ENCODE results near the gene LILRB2. TPM values are rescaled to one million over a fixed set of nuclear protein-coding genes. Genes with fewer than 3 reads are reported as not detected.
"Not testable (repeated sequence)": the region's sequence is repeated elsewhere in the genome, so short reads cannot be mapped to it uniquely, and the experiment has no call there.

The LILRB2 gene
- total RNA-seq, 6 experiments from 2014 or later: 1.6 to 9.8 (median 3.0) TPM

DNA sequence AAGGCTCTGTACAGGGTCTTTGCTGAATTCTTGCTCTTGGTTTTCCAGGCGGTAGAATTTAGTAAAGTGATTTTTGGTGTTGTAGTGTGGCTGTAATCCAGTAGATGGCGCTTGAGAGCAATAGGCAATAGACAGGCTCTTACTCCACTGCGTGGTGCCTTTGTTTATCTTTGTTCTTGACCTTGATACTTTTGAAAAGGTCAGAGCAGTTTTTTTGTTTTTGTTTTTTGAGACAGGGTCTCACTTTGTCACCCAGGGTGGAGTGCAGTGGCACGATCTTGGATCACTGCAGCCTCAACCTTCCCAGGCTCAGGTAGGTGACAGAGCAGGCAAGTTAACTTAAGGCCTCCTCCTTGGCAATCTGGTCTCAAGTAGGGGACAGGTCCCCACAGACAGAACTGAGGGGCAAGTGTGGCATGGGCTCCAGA, 44.3 kb upstream of the LILRB2 start:
- intact Hi-C loops (cut with DNase I): no loop called here
- Histone ChIP-seq H3K27me3 (no peaks in the 10 kb centered on the region), H3K9me3 (no peaks in the 10 kb centered on the region), H3K27ac (no peak overlapping the region), H3K4me1 (no peaks in the 10 kb centered on the region), H3K4me3 (no peak overlapping the region), H3K36me3 (no peaks in the 10 kb centered on the region)
- TF ChIP-seq POLR2A (IDR thresholded peaks at IDR 0.05) (no peak), CTCF (IDR thresholded peaks at IDR 0.05) (peak; percentile 64 to 86 (median 73))
- DNase-seq: peak in 1 of 3 donors; percentile 39
- ATAC-seq: peak; percentile 59 to 83 (median 62)
- 5% methylated on average over 4 of the region's 4 CpGs for WGBS (ENCODE audit: insufficient coverage, low coverage, low lambda C conversion rate, missing lambda C conversion rate)

- Histone ChIP-seq H3K36me3 (no peaks in the 10 kb centered on the region), H3K27me3 (no peaks in the 10 kb centered on the region), H3K4me3 (no peak overlapping the region), H3K9me3 (no peaks in the 10 kb centered on the region), H3K4me1 (no peaks in the 10 kb centered on the region), H3K27ac (no peak overlapping the region)
- DNase-seq (no peak), ATAC-seq (no peak)
- 19% methylated on average over 3 of the region's 3 CpGs for WGBS (ENCODE audit: insufficient coverage, low coverage, low lambda C conversion rate, missing lambda C conversion rate)
- intact Hi-C loops (cut with DNase I): no loop called here
- TF ChIP-seq POLR2A (IDR thresholded peaks at IDR 0.05) (no peak), CTCF (IDR thresholded peaks at IDR 0.05) (no peak)
Observed at GRCh38 chr19:54324071-54324470, 43.2 kb upstream of the LILRB2 start.

GRCh38 chr19:54322934-54323333, 42.0 kb upstream of the LILRB2 start:
- H3K9me3 ChIP-seq; H3K36me3 ChIP-seq; ATAC-seq; H3K27ac ChIP-seq; H3K4me3 ChIP-seq; intact Hi-C loops (cut with DNase I); H3K27me3 ChIP-seq; H3K4me1 ChIP-seq: not testable (repeated sequence)
- peak in 2 of 4 donors; percentile 9 to 17 for TF ChIP-seq CTCF (IDR thresholded peaks at IDR 0.05)
- no CpG with 5 or more reads among the region's 13 CpGs for WGBS (ENCODE audit: insufficient coverage, low coverage, low lambda C conversion rate, missing lambda C conversion rate)
- DNase-seq: peak in 1 of 3 donors; percentile 17

DNA sequence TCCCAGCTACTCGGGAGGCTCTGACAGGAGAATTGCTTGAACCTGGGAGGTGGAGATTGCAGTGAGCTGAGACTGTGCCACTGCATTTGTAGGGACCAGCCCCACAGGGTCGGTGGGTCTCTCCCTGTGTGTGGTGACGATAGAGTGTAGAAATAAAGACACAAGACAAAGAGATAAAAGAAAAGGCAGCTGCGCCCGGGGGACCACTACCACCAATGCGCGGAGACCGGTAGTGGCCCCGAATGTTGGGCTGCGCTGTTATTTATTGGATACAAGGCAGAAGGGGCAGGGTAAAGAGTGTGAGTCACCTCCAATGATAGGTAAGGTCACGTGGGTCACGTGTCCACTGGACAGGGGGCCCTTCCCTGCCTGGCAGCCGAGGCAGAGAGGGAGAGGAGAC, 41.4 kb upstream of the LILRB2 start:
- H3K4me3 ChIP-seq; ATAC-seq; H3K36me3 ChIP-seq; H3K4me1 ChIP-seq; intact Hi-C loops (cut with DNase I); H3K27ac ChIP-seq; H3K9me3 ChIP-seq; H3K27me3 ChIP-seq: not testable (repeated sequence)
- DNase-seq: peak in 1 of 3 donors; percentile 38
- WGBS (ENCODE audit: insufficient coverage, low coverage, low lambda C conversion rate, missing lambda C conversion rate): 73% methylated on average over 3 of the region's 13 CpGs

DNA sequence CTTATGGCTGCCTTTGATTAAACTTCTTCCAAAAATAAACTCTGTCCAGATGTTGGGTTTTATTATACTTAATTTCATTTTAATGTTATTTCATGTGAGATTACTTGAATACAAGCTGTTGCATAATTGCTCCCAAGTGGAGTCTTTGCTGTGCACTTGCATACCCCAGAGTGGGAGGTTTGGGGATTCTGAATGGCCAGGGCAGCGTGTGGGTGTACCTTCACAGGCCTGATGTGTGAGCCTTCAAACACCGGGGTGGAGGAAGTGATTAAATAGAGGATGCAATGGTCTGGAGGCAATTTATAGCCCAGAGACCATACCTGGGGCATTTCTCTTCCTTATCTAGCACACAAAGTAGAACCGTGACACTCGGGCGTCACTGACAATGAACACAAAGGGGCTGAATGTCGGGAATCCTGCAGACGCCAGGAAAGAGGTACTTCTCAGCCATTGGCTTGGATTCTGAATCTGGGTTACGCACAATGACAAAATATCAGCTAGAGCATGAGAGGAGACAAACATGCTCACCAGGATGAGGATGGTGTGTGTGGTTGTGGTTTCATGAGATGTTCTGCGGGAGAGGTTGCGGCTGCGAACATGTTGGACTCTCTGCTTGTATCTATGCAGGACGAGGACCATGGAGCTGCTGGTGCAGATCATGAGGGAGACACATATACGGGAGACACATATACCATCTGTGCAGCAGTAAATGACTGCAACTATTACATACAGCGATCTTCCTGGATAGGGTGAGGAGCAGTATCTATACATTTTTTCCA, 39.2 kb upstream of the LILRB2 start:
- 63% methylated on average over 10 of the region's 14 CpGs for WGBS (ENCODE audit: insufficient coverage, low coverage, low lambda C conversion rate, missing lambda C conversion rate)
- Histone ChIP-seq H3K27ac (no peak overlapping the region), H3K27me3 (peaks cover 0 to 3% of the 10 kb centered on the region in 2 donors)

More for the DNA sequence above, 39.2 kb upstream of the LILRB2 start:
- H3K9me3 ChIP-seq: no peaks in the 10 kb centered on the region
- TF ChIP-seq CTCF (IDR thresholded peaks at IDR 0.05): no peak
- TF ChIP-seq POLR2A (IDR thresholded peaks at IDR 0.05): no peak
- ATAC-seq (no peak), DNase-seq (peak in 1 of 3 donors; percentile 29)
- H3K36me3 ChIP-seq: no peaks in the 10 kb centered on the region
- H3K4me1 ChIP-seq: no peaks in the 10 kb centered on the region
- no peak overlapping the region for H3K4me3 ChIP-seq
- intact Hi-C loops (cut with DNase I): no loop called here

Measured in right lobe of liver (tissue), 6 donors.